ENCODE results near the gene TEDDM1. TPM values are rescaled to one million over a fixed set of nuclear protein-coding genes. Genes with fewer than 3 reads are reported as not detected.

TEDDM1 gene
- polyA plus RNA-seq, 1 of the 3 experiments (the other 2 are of a cell fraction): not detected

DNA sequence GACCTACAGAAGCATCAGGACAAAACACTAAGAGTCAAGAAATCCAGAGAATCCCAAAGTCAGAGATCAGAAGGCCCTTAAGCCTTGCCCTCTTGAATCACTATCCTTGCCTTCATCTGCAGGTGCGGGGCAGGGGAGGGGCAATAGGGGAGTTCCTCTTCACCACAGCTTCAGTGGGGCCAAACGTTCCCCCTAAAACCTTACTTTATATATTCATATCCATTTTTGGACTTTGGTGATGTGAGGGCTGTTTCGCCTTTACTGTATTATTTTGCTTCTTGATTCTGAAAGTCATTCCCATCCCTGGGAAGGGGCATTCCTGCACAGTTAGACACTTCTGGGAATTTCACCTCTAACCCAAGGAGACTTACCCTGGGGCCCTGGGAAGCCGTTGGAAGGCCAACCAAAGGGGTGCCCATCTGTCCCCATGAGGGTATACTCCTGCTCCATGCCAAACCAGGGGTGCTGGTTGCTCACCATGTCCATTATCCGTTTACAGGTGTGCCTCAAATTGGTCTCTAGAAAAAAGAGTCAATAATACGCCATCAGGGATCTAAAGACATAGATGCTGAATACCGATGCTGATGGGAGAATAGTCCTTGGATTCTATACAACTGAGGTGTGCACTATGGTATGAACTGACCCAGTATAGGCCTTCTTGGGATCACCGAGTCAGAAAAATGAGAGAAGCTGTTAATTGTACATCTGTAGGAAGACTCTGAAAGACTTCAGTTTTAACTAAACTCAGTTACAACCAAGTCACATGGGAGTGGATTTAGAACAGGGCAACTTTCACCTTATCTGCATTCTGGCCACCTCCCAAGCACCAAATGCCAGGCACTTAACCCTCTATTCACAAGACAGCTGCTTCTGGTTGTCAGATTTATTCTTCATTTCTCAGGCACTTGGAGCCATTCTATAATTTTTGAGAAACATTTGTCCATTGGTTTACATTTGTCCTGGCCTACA is 14.3 kb downstream of the TEDDM1 start:
- Histone ChIP-seq H3K4me2 (no peak overlapping the region), H2AFZ (ENCODE audit: low read depth) (no peak overlapping the region), H3K79me2 (ENCODE audit: insufficient read depth) (peaks cover 41% of the 10 kb centered on the region), H3K36me3 (replicated peaks in 1 of 2; ENCODE audit: control insufficient read depth in 1 of 2, insufficient read depth in 2 of 2, low read length in 1 of 2) (peaks cover 49 to 70% of the 10 kb centered on the region in 2 experiments), H3K4me3 (ENCODE audit: low read depth in 2 of 2, low read length in 1 of 2) (no peak overlapping the region), H3K9ac (no peak overlapping the region), H3K27me3 (ENCODE audit: insufficient read depth) (no peaks in the 10 kb centered on the region), H3K4me1 (ENCODE audit: control insufficient read depth in 1 of 2, insufficient read depth in 2 of 2, low read depth in 1 of 2, low read length in 1 of 2) (peaks cover 0 to 7% of the 10 kb centered on the region in 2 experiments; a peak in 1 of 4 replicates), H4K20me1 (ENCODE audit: insufficient read depth) (peaks cover 31% of the 10 kb centered on the region), H3K9me2 (no peaks in the 10 kb centered on the region), H3K9me3 (no peaks in the 10 kb centered on the region), H3K27ac (ENCODE audit: low read depth in 2 of 2, low read length in 1 of 2) (no peak overlapping the region), H3F3A (replicated peaks; ENCODE audit: insufficient read depth) (peaks cover 11% of the 10 kb centered on the region)
- ChIA-PET CTCF (interaction anchor here (1.8 kb wide), 1 partner anchor 11 kb away, joined by 5 read pairs; no protein-coding TSS in a partner anchor), POLR2A (no interaction called here)
- TF ChIP-seq, protein P1, sequence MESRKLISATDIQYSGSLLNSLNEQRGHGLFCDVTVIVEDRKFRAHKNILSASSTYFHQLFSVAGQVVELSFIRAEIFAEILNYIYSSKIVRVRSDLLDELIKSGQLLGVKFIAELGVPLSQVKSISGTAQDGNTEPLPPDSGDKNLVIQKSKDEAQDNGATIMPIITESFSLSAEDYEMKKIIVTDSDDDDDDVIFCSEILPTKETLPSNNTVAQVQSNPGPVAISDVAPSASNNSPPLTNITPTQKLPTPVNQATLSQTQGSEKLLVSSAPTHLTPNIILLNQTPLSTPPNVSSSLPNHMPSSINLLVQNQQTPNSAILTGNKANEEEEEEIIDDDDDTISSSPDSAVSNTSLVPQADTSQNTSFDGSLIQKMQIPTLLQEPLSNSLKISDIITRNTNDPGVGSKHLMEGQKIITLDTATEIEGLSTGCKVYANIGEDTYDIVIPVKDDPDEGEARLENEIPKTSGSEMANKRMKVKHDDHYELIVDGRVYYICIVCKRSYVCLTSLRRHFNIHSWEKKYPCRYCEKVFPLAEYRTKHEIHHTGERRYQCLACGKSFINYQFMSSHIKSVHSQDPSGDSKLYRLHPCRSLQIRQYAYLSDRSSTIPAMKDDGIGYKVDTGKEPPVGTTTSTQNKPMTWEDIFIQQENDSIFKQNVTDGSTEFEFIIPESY (IDR thresholded peaks at IDR 0.05; ENCODE audit: borderline replicate concordance, low read depth): no peak
- no peak for TF ChIP-seq RFX5 (IDR thresholded peaks at IDR 0.05; ENCODE audit: low read length)
- no peak for TF ChIP-seq RXRA (IDR thresholded peaks at IDR 0.05; ENCODE audit: borderline replicate concordance, low read depth)
- TF ChIP-seq GATA2 (CRISPR knock-in tag; IDR thresholded peaks at IDR 0.05): no peak
- no peak for TF ChIP-seq MXI1 (IDR thresholded peaks at IDR 0.05; ENCODE audit: low read depth, low read length)
- TF ChIP-seq ELF1 (IDR thresholded peaks at IDR 0.05): no peak
- no peak for TF ChIP-seq EP300 (IDR thresholded peaks at IDR 0.05; ENCODE audit: borderline replicate concordance in 1 of 2, low read depth in 1 of 2, low read length in 1 of 2)
- TF ChIP-seq, protein P2, sequence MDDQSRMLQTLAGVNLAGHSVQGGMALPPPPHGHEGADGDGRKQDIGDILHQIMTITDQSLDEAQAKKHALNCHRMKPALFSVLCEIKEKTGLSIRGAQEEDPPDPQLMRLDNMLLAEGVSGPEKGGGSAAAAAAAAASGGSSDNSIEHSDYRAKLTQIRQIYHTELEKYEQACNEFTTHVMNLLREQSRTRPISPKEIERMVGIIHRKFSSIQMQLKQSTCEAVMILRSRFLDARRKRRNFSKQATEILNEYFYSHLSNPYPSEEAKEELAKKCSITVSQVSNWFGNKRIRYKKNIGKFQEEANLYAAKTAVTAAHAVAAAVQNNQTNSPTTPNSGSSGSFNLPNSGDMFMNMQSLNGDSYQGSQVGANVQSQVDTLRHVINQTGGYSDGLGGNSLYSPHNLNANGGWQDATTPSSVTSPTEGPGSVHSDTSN (IDR thresholded peaks at IDR 0.05): no peak
- TF ChIP-seq GABPA (IDR thresholded peaks at IDR 0.05; ENCODE audit: low read depth): no peak
- WGBS (ENCODE audit: low lambda C conversion rate): 93% methylated on average over 8 of the region's 8 CpGs
- DNase-seq: no peak

- WGBS (ENCODE audit: low lambda C conversion rate): 93% methylated on average over 19 of the region's 19 CpGs
- H3K9me3 ChIP-seq: no peaks in the 10 kb centered on the region
- no peak for DNase-seq
- POLR2A ChIA-PET: no interaction called here
- H3K4me2 ChIP-seq: no peak overlapping the region
- no peaks in the 10 kb centered on the region for H3K27me3 ChIP-seq (ENCODE audit: insufficient read depth)
- H4K20me1 ChIP-seq (ENCODE audit: insufficient read depth): peaks cover 18% of the 10 kb centered on the region
- peaks cover 11% of the 10 kb centered on the region for H3F3A ChIP-seq (replicated peaks; ENCODE audit: insufficient read depth)
- no peak overlapping the region for H3K4me3 ChIP-seq (ENCODE audit: low read depth in 2 of 2, low read length in 1 of 2)
- H2AFZ ChIP-seq (ENCODE audit: low read depth): no peak overlapping the region
- no peaks in the 10 kb centered on the region for H3K9me2 ChIP-seq
- H3K79me2 ChIP-seq (ENCODE audit: insufficient read depth): peaks cover 24% of the 10 kb centered on the region
- peaks cover 49 to 70% of the 10 kb centered on the region in 2 experiments for H3K36me3 ChIP-seq (replicated peaks in 1 of 2; ENCODE audit: control insufficient read depth in 1 of 2, insufficient read depth in 2 of 2, low read length in 1 of 2)
- TF ChIP-seq GABPA (IDR thresholded peaks at IDR 0.05; ENCODE audit: low read depth): no peak
- no peak for TF ChIP-seq TCF12 (IDR thresholded peaks at IDR 0.05)
- no peak for TF ChIP-seq IRF3 (IDR thresholded peaks at IDR 0.05; ENCODE audit: low read depth, low read length)
- no peak for TF ChIP-seq NRF1 (IDR thresholded peaks at IDR 0.05; ENCODE audit: low read depth, low read length)
- TF ChIP-seq FOXM1 (IDR thresholded peaks at IDR 0.05; ENCODE audit: low read depth): no peak
- no peak for TF ChIP-seq FOXJ3 (CRISPR knock-in tag; IDR thresholded peaks at IDR 0.05)
- no peak for TF ChIP-seq CTCF (IDR thresholded peaks at IDR 0.05)
- no peak for TF ChIP-seq YY1 (IDR thresholded peaks at IDR 0.05; ENCODE audit: low read depth)
- no peak for TF ChIP-seq JUND (IDR thresholded peaks at IDR 0.05)
- no peak for TF ChIP-seq TAF1 (IDR thresholded peaks at IDR 0.05; ENCODE audit: borderline replicate concordance, low read depth, low read length)
- CTCF ChIA-PET: no interaction called here
- no peak overlapping the region for H3K27ac ChIP-seq (ENCODE audit: low read depth in 2 of 2, low read length in 1 of 2)
- no peak overlapping the region for H3K9ac ChIP-seq
- peaks cover 0 to 5% of the 10 kb centered on the region in 2 experiments; a peak in 1 of 4 replicates for H3K4me1 ChIP-seq (ENCODE audit: control insufficient read depth in 1 of 2, insufficient read depth in 2 of 2, low read depth in 1 of 2, low read length in 1 of 2)
These were observed 16.0 kb downstream of the TEDDM1 start for GRCh38 chr1:182384387-182384960.
